ENCODE measurements around the gene SDK1. TPM values are rescaled to one million over a fixed set of nuclear protein-coding genes. Genes with fewer than 3 reads are reported as not detected.

SDK1 gene
- polyA plus RNA-seq, 1 donor from 2014 or later, result not detected

DNA sequence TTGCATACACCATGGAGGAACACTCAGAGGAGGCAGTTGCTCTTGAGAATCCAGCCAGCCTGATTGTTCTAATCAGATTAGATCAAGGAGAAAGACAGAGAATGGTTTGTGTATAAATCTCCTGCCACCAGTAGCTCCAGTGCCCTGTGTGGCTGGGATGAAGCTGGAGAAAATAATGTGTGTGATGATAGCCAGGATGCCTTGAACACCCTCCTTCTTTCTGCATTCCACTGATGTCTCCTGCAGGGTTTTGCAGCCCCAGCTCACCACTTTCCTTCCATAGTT, 766.4 kb downstream of the SDK1 start:
- Mint-ChIP-seq H3K4me3 (no peak overlapping the region), H3K36me3 (no peaks in the 10 kb centered on the region), H3K4me1 (peaks cover 0 to 3% (median 0%) of the 10 kb centered on the region in 3 donors), H3K27ac (no peak overlapping the region), H3K9me3 (peaks cover 0 to 2% (median 0%) of the 10 kb centered on the region in 3 donors), H3K27me3 (peaks cover 1% of the 10 kb centered on the region)

- Mint-ChIP-seq H3K27me3 (peaks cover under 1% of the 10 kb centered on the region), H3K36me3 (no peaks in the 10 kb centered on the region), H3K4me1 (peaks cover 0 to 3% (median 0%) of the 10 kb centered on the region in 3 donors), H3K4me3 (no peak overlapping the region), H3K9me3 (peaks cover 0 to 2% (median 0%) of the 10 kb centered on the region in 3 donors), H3K27ac (no peak overlapping the region)
These were observed 766.8 kb downstream of the SDK1 start for GRCh38 chr7:4067874-4068273.

GRCh38 chr7:4068286-4068685, 767.2 kb downstream of the SDK1 start:
- no peaks in the 10 kb centered on the region for H3K36me3 Mint-ChIP-seq
- peaks cover 0 to 3% (median 0%) of the 10 kb centered on the region in 3 donors for H3K4me1 Mint-ChIP-seq
- no peak overlapping the region for H3K4me3 Mint-ChIP-seq
- no peak overlapping the region for H3K27ac Mint-ChIP-seq
- no peaks in the 10 kb centered on the region for H3K27me3 Mint-ChIP-seq
- H3K9me3 Mint-ChIP-seq, result peaks cover 0 to 2% (median 0%) of the 10 kb centered on the region in 3 donors

DNA sequence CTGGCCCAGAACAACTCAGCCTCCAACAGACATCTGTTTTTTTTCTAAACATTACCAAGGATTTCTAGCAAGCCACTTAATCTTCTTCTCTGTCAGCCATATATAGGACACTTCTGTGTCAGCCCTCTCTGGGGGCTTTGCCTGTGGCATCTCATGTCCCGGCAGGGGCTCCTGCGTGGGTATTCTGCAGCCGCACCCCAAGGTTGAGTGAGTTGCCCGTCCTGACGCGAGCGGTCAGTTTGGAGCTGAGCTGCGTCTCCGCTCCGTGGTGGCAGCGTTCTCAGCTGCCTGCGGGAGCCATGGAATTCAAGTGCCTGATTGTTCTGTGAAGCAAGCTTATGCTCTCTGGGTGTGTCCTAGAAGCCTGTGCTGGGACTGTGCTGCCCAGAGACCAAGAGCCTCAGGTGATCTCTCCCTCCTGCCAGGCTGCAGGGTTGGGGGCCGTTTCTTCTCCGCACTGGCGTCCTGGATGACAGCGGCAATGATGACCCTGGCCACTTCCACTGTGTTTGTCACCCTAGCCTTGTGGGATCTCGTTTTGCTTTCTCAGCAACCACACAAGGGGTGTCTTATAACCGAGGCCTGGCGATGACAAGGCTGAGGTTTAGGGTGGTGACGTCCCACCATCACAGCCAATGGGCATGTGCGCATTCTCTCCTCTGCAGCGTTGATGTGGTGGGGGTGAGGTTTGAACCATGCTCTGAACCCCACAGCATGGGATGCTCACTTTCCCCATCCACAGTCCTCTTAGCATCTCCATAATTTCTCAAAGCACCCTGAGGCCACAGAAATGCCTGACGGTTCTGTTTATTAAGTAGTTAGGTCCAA, 768.4 kb downstream of the SDK1 start:
- Mint-ChIP-seq H3K4me1 (peaks cover 0 to 3% (median 0%) of the 10 kb centered on the region in 3 donors), H3K27me3 (no peaks in the 10 kb centered on the region), H3K9me3 (no peaks in the 10 kb centered on the region), H3K4me3 (no peak overlapping the region), H3K27ac (no peak overlapping the region), H3K36me3 (no peaks in the 10 kb centered on the region)

DNA sequence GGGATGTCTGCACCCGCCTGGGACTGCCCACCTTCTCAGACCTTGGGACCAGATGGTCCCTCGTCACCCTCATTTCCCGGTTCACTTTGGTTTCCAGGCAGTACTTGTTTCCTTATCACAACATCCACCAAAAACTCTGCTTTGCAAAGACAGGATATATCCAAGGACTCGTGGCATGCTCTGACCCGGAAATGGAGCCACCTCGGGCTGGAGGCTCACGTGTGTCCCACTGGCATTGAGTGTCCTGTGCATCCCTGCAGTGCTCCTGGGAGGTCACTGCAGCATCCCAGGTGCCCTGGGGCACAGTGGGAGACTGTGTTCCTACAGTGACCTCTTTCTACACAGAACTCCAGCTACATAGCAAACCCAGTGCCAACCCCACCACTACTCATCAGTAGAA, 769.2 kb downstream of the SDK1 start:
- Mint-ChIP-seq H3K4me1 (peaks cover 0 to 2% (median 0%) of the 10 kb centered on the region in 3 donors), H3K9me3 (no peaks in the 10 kb centered on the region), H3K4me3 (no peak overlapping the region)

GRCh38 chr7:4071370-4072058, 770.5 kb downstream of the SDK1 start:
- H3K27ac Mint-ChIP-seq, result no peak overlapping the region

More for the DNA sequence above, 769.2 kb downstream of the SDK1 start:
- H3K36me3 Mint-ChIP-seq, result no peaks in the 10 kb centered on the region
- H3K27ac Mint-ChIP-seq, result no peak overlapping the region
- no peaks in the 10 kb centered on the region for H3K27me3 Mint-ChIP-seq

GRCh38 chr7:4072161-4072925, 771.3 kb downstream of the SDK1 start:
- no peaks in the 10 kb centered on the region for H3K36me3 Mint-ChIP-seq
- H3K27me3 Mint-ChIP-seq, result peaks cover 4% of the 10 kb centered on the region
- no peak overlapping the region for H3K27ac Mint-ChIP-seq
- H3K4me1 Mint-ChIP-seq, result no peaks in the 10 kb centered on the region
- no peak overlapping the region for H3K4me3 Mint-ChIP-seq
- peaks cover 0 to 2% (median 0%) of the 10 kb centered on the region in 3 donors for H3K9me3 Mint-ChIP-seq

More at GRCh38 chr7:4071370-4072058, 770.5 kb downstream of the SDK1 start:
- H3K27me3 Mint-ChIP-seq, result no peaks in the 10 kb centered on the region
- H3K9me3 Mint-ChIP-seq, result no peaks in the 10 kb centered on the region
- no peaks in the 10 kb centered on the region for H3K4me1 Mint-ChIP-seq
- H3K4me3 Mint-ChIP-seq, result no peak overlapping the region
- H3K36me3 Mint-ChIP-seq, result no peaks in the 10 kb centered on the region

- H3K27ac Mint-ChIP-seq, result no peak overlapping the region
- H3K4me3 Mint-ChIP-seq, result no peak overlapping the region
- H3K27me3 Mint-ChIP-seq, result peaks cover 4% of the 10 kb centered on the region
- H3K4me1 Mint-ChIP-seq, result no peaks in the 10 kb centered on the region
- no peaks in the 10 kb centered on the region for H3K36me3 Mint-ChIP-seq
- H3K9me3 Mint-ChIP-seq, result peaks cover 0 to 4% (median 0%) of the 10 kb centered on the region in 3 donors
These were observed 772.0 kb downstream of the SDK1 start for GRCh38 chr7:4073052-4073451.

DNA sequence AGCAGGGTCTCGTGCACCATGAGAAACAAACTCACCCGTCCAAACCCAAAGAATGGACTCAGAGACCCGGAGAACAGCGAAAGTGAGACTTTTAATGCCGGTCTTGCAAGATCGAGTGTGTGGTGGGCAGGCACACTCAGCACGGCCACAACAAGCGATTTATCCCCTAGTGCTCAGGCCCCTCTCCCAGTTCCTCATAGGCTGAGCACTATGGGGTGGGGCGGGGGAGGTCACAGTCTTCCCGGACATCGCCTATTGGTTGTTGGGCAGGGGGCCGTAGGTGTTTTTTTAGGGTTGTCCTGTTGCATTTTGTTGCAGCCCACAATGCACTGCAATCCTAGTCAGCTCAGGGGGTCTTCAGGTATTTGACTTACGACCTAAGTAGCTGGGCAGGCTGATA, 772.7 kb downstream of the SDK1 start:
- H3K27me3 Mint-ChIP-seq, result peaks cover 4% of the 10 kb centered on the region
- H3K4me3 Mint-ChIP-seq, result no peak overlapping the region
- peaks cover 0 to 4% (median 0%) of the 10 kb centered on the region in 3 donors for H3K9me3 Mint-ChIP-seq
- no peaks in the 10 kb centered on the region for H3K36me3 Mint-ChIP-seq
- no peak overlapping the region for H3K27ac Mint-ChIP-seq
- no peaks in the 10 kb centered on the region for H3K4me1 Mint-ChIP-seq

DNA sequence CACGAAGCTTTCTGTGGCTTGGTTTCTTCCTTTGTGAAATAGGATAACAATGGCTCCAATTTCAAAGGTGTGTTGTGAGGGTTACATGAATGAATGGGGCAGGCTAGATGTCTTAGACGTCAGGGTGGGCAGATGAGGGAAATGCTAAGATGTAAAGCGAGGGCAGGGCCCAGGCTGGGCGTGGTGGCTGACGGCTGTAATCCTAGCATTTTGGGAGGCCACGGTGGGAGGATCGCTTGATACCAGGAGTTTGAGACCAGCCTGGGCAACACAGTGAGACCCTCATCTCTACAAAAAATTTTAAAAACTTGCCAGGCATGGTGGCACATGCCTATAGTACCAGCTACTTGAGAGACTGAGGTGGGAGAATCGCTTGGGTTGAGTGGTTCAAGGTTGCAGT, 773.4 kb downstream of the SDK1 start:
- peaks cover 4% of the 10 kb centered on the region for H3K27me3 Mint-ChIP-seq
- no peak overlapping the region for H3K27ac Mint-ChIP-seq
- H3K9me3 Mint-ChIP-seq, result peaks cover 0 to 4% (median 0%) of the 10 kb centered on the region in 3 donors
- H3K4me3 Mint-ChIP-seq, result no peak overlapping the region
- no peaks in the 10 kb centered on the region for H3K4me1 Mint-ChIP-seq
- H3K36me3 Mint-ChIP-seq, result no peaks in the 10 kb centered on the region

DNA sequence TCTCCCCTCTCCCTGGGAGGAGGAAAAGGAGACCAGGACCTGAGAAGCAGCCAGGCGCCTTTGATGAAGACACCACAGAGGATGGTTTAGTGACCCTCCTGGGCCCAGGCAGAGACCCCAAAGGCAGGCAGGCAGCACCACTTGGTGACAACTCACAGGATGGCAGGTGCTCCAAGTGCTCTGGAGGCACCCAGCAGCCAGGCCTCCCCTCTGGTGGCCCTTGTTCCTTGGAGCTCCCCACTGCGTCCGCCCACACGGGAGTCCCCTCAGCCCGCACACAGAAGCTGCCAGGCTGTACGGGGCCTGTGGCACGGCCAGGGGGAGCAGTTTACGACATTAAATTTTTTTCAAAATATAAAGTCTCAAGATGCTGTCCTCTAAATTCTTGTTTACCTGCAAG, 773.9 kb downstream of the SDK1 start:
- Mint-ChIP-seq H3K27me3 (peaks cover 4% of the 10 kb centered on the region), H3K4me3 (no peak overlapping the region), H3K27ac (no peak overlapping the region), H3K9me3 (peaks cover 0 to 4% (median 0%) of the 10 kb centered on the region in 3 donors), H3K4me1 (no peaks in the 10 kb centered on the region), H3K36me3 (no peaks in the 10 kb centered on the region)

- Mint-ChIP-seq H3K27me3 (peaks cover 4% of the 10 kb centered on the region), H3K9me3 (peaks cover 0 to 4% (median 0%) of the 10 kb centered on the region in 3 donors), H3K27ac (peak overlapping the region in 1 of 3 donors; percentile 39), H3K4me1 (no peaks in the 10 kb centered on the region), H3K4me3 (no peak overlapping the region), H3K36me3 (no peaks in the 10 kb centered on the region)
These were observed 775.7 kb downstream of the SDK1 start for GRCh38 chr7:4076701-4077294.

DNA sequence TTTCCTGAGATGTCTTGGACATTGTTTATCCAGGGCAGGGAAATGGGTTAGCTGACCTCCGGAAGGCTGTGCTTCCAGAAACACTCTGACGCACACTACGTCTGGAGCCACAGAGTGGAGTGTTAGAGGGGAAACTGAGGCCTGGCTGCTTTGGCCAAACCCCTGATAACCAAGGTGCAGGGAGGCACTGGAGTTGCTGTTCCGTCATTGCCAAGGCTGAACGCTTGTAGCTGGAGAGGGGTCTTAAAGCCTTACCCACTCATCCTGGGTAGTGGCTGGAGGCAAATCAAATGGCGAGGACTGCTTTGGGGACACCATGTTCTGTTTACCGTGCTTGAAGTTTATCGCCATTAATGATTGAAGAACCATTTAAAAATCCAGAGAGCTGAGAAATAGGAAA, 776.9 kb downstream of the SDK1 start:
- peaks cover 4% of the 10 kb centered on the region for H3K27me3 Mint-ChIP-seq
- no peak overlapping the region for H3K4me3 Mint-ChIP-seq
- H3K4me1 Mint-ChIP-seq, result no peaks in the 10 kb centered on the region
- H3K27ac Mint-ChIP-seq, result no peak overlapping the region
- peaks cover 0 to 4% (median 0%) of the 10 kb centered on the region in 3 donors for H3K9me3 Mint-ChIP-seq
- no peaks in the 10 kb centered on the region for H3K36me3 Mint-ChIP-seq

- Mint-ChIP-seq H3K27ac (no peak overlapping the region), H3K4me1 (no peaks in the 10 kb centered on the region), H3K9me3 (peaks cover 0 to 4% (median 0%) of the 10 kb centered on the region in 3 donors), H3K36me3 (no peaks in the 10 kb centered on the region), H3K27me3 (peaks cover 4% of the 10 kb centered on the region), H3K4me3 (no peak overlapping the region)
These were observed 777.5 kb downstream of the SDK1 start for GRCh38 chr7:4078580-4078979.

DNA sequence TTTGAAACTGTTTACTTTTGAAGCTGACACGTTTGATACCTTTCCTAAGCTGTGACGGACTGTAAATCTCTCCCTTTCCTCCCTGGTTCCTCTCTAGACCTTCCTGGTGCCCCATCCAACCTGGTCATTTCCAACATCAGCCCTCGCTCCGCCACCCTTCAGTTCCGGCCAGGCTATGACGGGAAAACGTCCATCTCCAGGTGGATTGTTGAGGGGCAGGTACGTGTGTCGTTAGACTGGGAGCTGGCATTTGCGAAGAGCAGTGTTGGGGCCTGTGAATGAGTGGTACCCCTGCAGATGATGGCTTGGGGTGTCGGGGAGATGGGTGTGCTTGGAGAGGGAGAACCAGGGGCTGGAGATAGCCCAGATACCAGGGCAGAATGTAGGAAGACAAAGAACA, 778.3 kb downstream of the SDK1 start:
- Mint-ChIP-seq H3K4me1 (no peaks in the 10 kb centered on the region), H3K4me3 (peak overlapping the region in 1 of 4 donors; percentile 56), H3K36me3 (no peaks in the 10 kb centered on the region), H3K27me3 (peaks cover 4% of the 10 kb centered on the region), H3K9me3 (peaks cover 0 to 4% (median 3%) of the 10 kb centered on the region in 3 donors), H3K27ac (no peak overlapping the region)
